Mucosa of descending colon (tissue), 3 donors: Measurements from ENCODE around the gene CASP6. TPM values are rescaled to one million over a fixed set of nuclear protein-coding genes. Genes with fewer than 3 reads are reported as not detected.

ENCODE experiments used
- ATAC-seq: fragments of 200-7000 bp; cut with Tn5 transposase; one replicate; pipeline ENCODE4 v1.9.1; 2020; ENCODE audit warnings: mild to moderate bottlenecking, moderate library complexity
- DNase-seq, 3 donors: peaks; one replicate each; pipeline ENCODE4 v3.0.0-alpha.2; 2020
- H3K36me3 ChIP-seq: fragments of 200-600 bp; one replicate; pipeline ENCODE4 v1.8.0; 2021; ENCODE audit warnings: low read depth, mild to moderate bottlenecking
- H3K4me1 ChIP-seq: fragments of 200-600 bp; one replicate; pipeline ENCODE4 v1.8.0; 2021; ENCODE audit warnings: low read depth, mild to moderate bottlenecking
- H3K4me3 ChIP-seq: fragments of 200-600 bp; one replicate; pipeline ENCODE4 v1.8.0; 2021; ENCODE audit warnings: mild to moderate bottlenecking
- H3K9me3 ChIP-seq: fragments of 200-600 bp; one replicate; pipeline ENCODE4 v1.8.0; 2021; ENCODE audit warnings: mild to moderate bottlenecking
- CTCF ChIP-seq: fragments of 200-600 bp; IDR thresholded peaks from one replicate; pipeline ENCODE4 v1.8.0; 2022; ENCODE audit warnings: antibody characterized with exemption, mild to moderate bottlenecking
- intact Hi-C, 2 donors: fragments of 100-400 bp; cut with DNase I in 1 of 2; cut with micrococcal nuclease in 1 of 2; formaldehyde crosslinking; loops; one replicate each; pipeline versions ENCODE4 v1.11.0 to v1.11.1; 2022; cut with DNase I, micrococcal nuclease
- long read RNA-seq, 2 donors: library from polyadenylated mRNA; unstranded; transcript quantifications; one replicate each; pipeline ENCODE4 v2.0.0, GENCODE V29; 2019 to 2021
- total RNA-seq, 3 donors: library from RNA; stranded (reverse); fragmentation: NEBNext Ultra II Directional in 2 of 3; extraction: Animal tissue kit (Norgen Biotek cat#: 25700) in 2 of 3; gene quantifications; one replicate each; pipeline versions ENCODE4 v1.2.1 to v1.2.4, GENCODE V29; 2021 to 2023
- donor health status: DM: no; HTN: no; CAD: no; lungs with moderate emphysema.
- donor health status: DM: no; HTN: no; CAD: no.
- donor health status: DM: no; HTN: yes; CAD: no.

The CASP6 gene
- 10 to 100 TPM; 40.1 to 81.5 (median 78.7) TPM for total RNA-seq
- long read RNA-seq, donor 1, transcript CASP6-201 (7 exons, 1,548 nt): major isoform, 40 of 46 reads
- long read RNA-seq, donor 1, partial matches to known transcripts: 0 of 46 reads
- long read RNA-seq, donor 1, other reads (novel, unspliced or antisense): 5 of 46 reads
- long read RNA-seq, donor 2, transcript CASP6-201 (7 exons, 1,548 nt): major isoform, 63 of 70 reads
- long read RNA-seq, donor 2, partial matches to known transcripts: 1 of 70 reads
- long read RNA-seq, donor 2, other reads (novel, unspliced or antisense): 6 of 70 reads

- H3K9me3 ChIP-seq: no peaks in the 10 kb centered on the region
- intact Hi-C loops: no loop called here
- DNase-seq (peak; percentile 91 to 95 (median 92)), ATAC-seq (peak; percentile 89)
- TF ChIP-seq CTCF: peak; percentile 71
- peak within 1 kb of the TSS; percentile 48 for H3K4me3 ChIP-seq
- H3K4me1 ChIP-seq: peaks cover 49% of the 10 kb centered on the region
- H3K36me3 ChIP-seq: no peaks in the 10 kb centered on the region
These were observed at the start of gene CASP6 for GRCh38 chr4:109702950-109703663. Gene CASP6, minus strand, starts transcription at chr4:109703445. Its CDS starts 50 bp downstream, at chr4:109703395.

GRCh38 chr4:109752525-109752924 lies 49.3 kb upstream of the CASP6 start:
- ATAC-seq: no peak
- intact Hi-C loops: no loop called here
- no peak for TF ChIP-seq CTCF

DNA sequence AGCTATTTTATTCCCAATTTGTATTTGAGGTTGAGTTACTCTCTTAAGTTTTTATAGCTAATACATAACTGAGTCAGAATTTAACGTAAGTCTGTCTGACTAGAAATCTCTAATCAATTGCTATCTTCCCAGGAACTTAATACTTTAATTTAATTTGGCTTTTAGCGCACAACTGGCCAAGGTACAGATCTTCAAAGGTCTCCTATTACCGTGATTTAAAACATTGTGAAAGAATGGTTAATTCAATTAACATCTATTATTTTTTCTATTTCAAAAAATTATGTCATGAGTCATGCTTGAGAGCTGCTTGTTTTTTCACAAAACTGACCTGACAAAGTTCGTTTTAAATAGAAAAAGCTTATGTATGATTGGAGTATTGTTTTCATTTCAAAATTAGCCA lies 48.6 kb upstream of the CASP6 start:
- intact Hi-C loops: no loop called here
- Histone ChIP-seq H3K4me1 (no peaks in the 10 kb centered on the region), H3K4me3 (no peak overlapping the region), H3K36me3 (no peaks in the 10 kb centered on the region), H3K9me3 (no peaks in the 10 kb centered on the region)
- ATAC-seq (no peak), DNase-seq (no peak)
- no peak for TF ChIP-seq CTCF

More at GRCh38 chr4:109752525-109752924, 49.3 kb upstream of the CASP6 start:
- no peak for DNase-seq
- Histone ChIP-seq H3K36me3 (no peaks in the 10 kb centered on the region), H3K9me3 (no peaks in the 10 kb centered on the region), H3K4me1 (no peaks in the 10 kb centered on the region), H3K4me3 (no peak overlapping the region)

DNA sequence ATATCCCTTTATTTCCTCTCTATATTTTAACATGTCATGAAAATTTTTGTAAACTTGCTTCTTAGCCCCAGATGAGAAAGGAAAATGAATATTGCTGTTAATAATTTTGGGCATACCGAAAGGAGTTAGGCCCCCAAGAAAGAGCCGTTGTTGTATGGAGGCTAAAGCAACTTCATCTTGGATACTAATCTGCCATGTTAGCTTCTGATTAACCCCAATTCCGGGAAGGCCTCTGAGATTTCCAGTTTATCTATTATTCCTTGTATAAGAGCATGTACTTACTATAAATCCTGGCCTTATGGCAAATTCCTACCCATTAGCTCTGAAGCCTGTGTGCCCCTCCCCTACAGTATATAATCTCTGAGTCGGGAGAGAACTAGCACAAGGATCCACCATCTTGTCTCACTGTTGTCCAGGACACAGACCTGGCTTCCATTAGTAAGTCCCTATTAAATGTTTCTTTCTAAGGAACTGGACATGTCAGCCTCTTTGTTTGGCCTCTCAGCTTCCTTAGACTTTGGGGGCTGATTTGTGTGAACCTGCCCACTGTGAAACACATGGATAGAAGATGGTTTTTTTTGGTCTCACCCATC lies 47.5 kb upstream of the CASP6 start:
- Histone ChIP-seq H3K4me1 (no peaks in the 10 kb centered on the region), H3K9me3 (no peaks in the 10 kb centered on the region), H3K36me3 (no peaks in the 10 kb centered on the region), H3K4me3 (no peak overlapping the region)
- intact Hi-C loops: no loop called here
- DNase-seq (no peak), ATAC-seq (no peak)
- no peak for TF ChIP-seq CTCF

- TF ChIP-seq CTCF: no peak
- ATAC-seq (no peak), DNase-seq (no peak)
- intact Hi-C loops: no loop called here
- Histone ChIP-seq H3K4me3 (no peak overlapping the region), H3K4me1 (no peaks in the 10 kb centered on the region), H3K36me3 (no peaks in the 10 kb centered on the region), H3K9me3 (no peaks in the 10 kb centered on the region)
These were observed 46.3 kb upstream of the CASP6 start for GRCh38 chr4:109749388-109750082.
